Thymus (tissue), 11 donors: ENCODE data around the gene C10orf95. TPM values are rescaled to one million over a fixed set of nuclear protein-coding genes. Genes with fewer than 3 reads are reported as not detected.

Experiments used
- DNase-seq, 9 donors: peaks; one replicate each; pipeline ENCODE4 v3.0.0-alpha.2; 2013; ENCODE audit warnings: low spot score in 9 of 9, low read depth in 6 of 9, missing footprints in 1 of 9
- H3K27ac ChIP-seq, 2 donors: one replicate each; pipeline ENCODE4 v1.5.1; 2013; ENCODE audit warnings: control low read depth in 1 of 2, low read depth in 1 of 2, low read length in 1 of 2, mild to moderate bottlenecking in 1 of 2, moderate library complexity in 1 of 2
- H3K27me3 ChIP-seq, 2 donors: one replicate each; pipeline ENCODE4 v1.5.1; 2013; ENCODE audit warnings: low read length in 1 of 2; ENCODE audit not compliant: control insufficient read depth in 2 of 2, insufficient read depth in 1 of 2
- H3K36me3 ChIP-seq, 2 donors: one replicate each; pipeline ENCODE4 v1.5.1; 2013; ENCODE audit warnings: low read length in 1 of 2, mild to moderate bottlenecking in 1 of 2, moderate library complexity in 1 of 2; ENCODE audit not compliant: control insufficient read depth in 2 of 2, insufficient read depth in 2 of 2
- H3K4me1 ChIP-seq, 2 donors: one replicate each; pipeline ENCODE4 v1.5.1; 2013; ENCODE audit warnings: low read length in 2 of 2; ENCODE audit not compliant: control insufficient read depth in 2 of 2, insufficient read depth in 2 of 2
- H3K4me3 ChIP-seq, 2 donors: one replicate each; pipeline ENCODE4 v1.5.1; 2013; ENCODE audit warnings: low read length in 2 of 2, control low read depth in 1 of 2, mild to moderate bottlenecking in 1 of 2
- H3K9me3 ChIP-seq, 2 donors: one replicate each; pipeline ENCODE4 v1.5.1; 2013; ENCODE audit warnings: low read length in 1 of 2, mild to moderate bottlenecking in 1 of 2; ENCODE audit not compliant: control insufficient read depth in 2 of 2, insufficient read depth in 1 of 2
- WGBS: extraction: QIAGEN DNeasy Blood & Tissue Kit; methylation state at CpG from one replicate; pipeline ENCODE4 v1.1.7; 2013; 5-methylcytosine and 5-hydroxymethylcytosine counted together
- polyA plus RNA-seq: library from polyadenylated mRNA; stranded (reverse); fragments of 200-250 nt; gene quantifications from one replicate; pipeline ENCODE4 v1.2.3, GENCODE V29; 2013
- total RNA-seq: library from RNA; stranded (reverse); fragments of 120-200 nt; gene quantifications from one replicate; pipeline ENCODE4 v1.2.4, GENCODE V29; 2013
- donor health status: healthy.

The C10orf95 gene
- total and polyA plus RNA-seq, 2 donors: 0.19 to 0.46 TPM

DNA sequence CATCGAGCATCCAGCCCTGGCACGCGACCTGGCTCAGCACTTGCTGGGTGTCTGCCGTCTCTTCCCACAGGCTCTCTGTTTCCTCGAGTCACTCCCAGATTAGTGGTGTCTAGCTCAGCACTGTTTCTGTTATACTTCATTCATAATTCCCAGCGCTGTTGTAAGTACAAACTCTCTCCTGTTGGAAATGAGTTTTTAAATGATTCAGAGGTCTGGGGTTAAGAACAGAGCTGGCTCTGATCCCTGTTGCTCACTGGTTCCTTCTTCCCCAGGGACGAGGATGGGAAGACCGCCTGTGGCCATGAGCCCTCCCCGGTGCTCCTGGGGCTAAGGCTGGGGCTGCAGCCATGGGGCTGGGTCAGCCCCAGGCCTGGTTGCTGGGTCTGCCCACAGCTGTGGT lies 17.3 kb upstream of the C10orf95 start:
- WGBS: 96% methylated on average over 9 of the region's 9 CpGs

DNA sequence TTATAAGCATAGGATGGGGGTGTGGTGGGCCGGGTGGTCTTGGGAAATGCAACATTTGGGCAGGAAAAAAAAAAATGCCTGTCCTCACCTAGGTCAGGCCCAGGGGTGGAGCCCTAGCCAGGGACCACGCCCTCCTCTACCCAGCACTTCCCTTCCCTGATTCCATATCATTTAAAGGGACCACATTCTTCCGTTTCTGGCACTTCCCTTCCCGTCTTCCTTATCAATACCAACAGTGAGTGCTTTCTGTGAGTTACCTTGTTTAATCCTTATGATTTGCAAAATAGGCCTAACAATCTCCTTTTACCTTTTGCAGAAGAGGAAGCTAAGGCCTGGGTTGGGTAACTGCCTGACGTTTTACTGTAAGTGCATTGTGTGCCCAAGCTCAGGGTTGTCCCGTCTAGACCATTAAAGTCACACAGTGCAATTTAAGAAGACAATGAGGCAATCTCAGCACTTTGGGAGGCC lies 16.7 kb upstream of the C10orf95 start:
- Histone ChIP-seq H3K27me3 (peaks cover 0 to 12% of the 10 kb centered on the region in 2 donors), H3K36me3 (no peaks in the 10 kb centered on the region), H3K4me3 (no peak overlapping the region), H3K4me1 (peaks cover 0 to under 1% of the 10 kb centered on the region in 2 donors), H3K27ac (no peak overlapping the region), H3K9me3 (no peaks in the 10 kb centered on the region)
- no peak for DNase-seq
- 83% methylated on average over 6 of the region's 6 CpGs for WGBS

More for the DNA sequence above, 17.3 kb upstream of the C10orf95 start:
- no peaks in the 10 kb centered on the region for H3K9me3 ChIP-seq
- H3K27ac ChIP-seq: no peak overlapping the region
- peaks cover 0 to 5% of the 10 kb centered on the region in 2 donors for H3K27me3 ChIP-seq
- no peak for DNase-seq
- no peak overlapping the region for H3K4me3 ChIP-seq
- peaks cover 0 to 7% of the 10 kb centered on the region in 2 donors for H3K4me1 ChIP-seq
- H3K36me3 ChIP-seq: no peaks in the 10 kb centered on the region

DNA sequence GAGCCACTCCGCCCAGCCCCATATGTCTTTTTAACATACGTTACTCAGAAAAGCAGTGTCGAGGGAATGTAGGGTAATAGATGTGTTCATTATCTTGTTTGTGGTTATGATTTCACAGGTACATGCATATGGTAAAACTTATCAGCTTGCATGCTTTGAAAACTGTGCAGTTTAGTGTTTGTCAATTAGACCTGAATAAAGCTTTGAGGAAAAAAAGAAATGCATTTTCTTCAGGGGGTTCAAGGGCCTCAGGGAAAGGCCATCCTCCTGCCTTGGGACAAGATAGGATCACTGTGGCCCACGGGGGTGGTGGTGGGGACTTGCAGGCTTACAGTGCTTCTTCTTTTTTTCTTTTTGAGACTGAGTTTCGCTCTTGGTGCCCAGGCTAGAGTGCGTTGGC lies 16.0 kb upstream of the C10orf95 start:
- no peak overlapping the region for H3K4me3 ChIP-seq
- DNase-seq: no peak
- no peaks in the 10 kb centered on the region for H3K36me3 ChIP-seq
- H3K4me1 ChIP-seq: peaks cover 0 to 6% of the 10 kb centered on the region in 2 donors
- 89% methylated on average over 6 of the region's 6 CpGs for WGBS
- H3K9me3 ChIP-seq: no peaks in the 10 kb centered on the region
- H3K27ac ChIP-seq: no peak overlapping the region
- peaks cover 0 to 19% of the 10 kb centered on the region in 2 donors for H3K27me3 ChIP-seq

DNA sequence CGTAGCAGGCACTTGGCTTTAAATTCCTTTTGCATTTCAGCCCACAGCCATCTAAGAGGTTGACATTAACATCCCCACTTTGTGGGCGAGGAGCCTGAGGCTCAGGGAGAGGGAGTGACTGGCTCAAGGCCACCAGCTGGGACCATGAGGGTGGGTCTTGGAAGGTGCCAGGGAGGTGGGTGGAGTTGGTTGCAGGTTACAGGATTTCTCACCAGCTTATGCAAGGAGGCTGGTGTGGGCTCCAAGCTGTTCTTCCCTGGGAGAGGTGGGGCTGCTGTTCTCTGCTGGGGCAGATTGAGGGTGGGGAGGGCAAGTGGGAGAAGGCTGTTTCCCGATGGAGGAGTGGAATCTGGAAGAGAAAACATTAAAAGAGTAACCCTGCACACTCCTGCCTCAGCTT lies 14.1 kb upstream of the C10orf95 start:
- DNase-seq: no peak
- Histone ChIP-seq H3K36me3 (no peaks in the 10 kb centered on the region), H3K27ac (no peak overlapping the region), H3K27me3 (peaks cover 0 to 30% of the 10 kb centered on the region in 2 donors), H3K4me3 (no peak overlapping the region), H3K9me3 (no peaks in the 10 kb centered on the region), H3K4me1 (peaks cover 13 to 22% of the 10 kb centered on the region in 2 donors)
- WGBS: 95% methylated on average over 3 of the region's 3 CpGs

DNA sequence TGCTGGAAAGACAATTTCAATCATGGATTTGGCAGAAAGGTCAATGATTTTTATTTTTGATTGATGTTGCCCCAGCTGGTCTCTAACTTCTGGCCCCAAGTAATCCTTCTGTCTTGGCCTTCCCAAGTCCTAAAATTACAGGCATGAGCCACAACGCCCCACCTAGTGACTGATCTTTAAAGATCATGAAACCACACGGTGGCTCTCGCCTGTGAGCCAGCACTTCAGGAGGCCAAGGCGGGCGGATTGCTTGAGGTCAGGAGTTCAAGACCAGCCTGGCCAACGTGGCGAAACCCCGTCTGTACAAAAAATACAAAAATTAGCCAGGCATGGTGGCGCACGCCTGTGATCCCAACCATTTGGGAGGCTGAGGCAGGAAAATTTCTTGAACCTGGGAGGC lies 12.6 kb upstream of the C10orf95 start:
- Histone ChIP-seq H3K9me3 (no peaks in the 10 kb centered on the region), H3K27me3 (peaks cover 0 to 30% of the 10 kb centered on the region in 2 donors), H3K4me1 (peaks cover 13 to 22% of the 10 kb centered on the region in 2 donors), H3K36me3 (no peaks in the 10 kb centered on the region), H3K27ac (no peak overlapping the region), H3K4me3 (no peak overlapping the region)
- 95% methylated on average over 10 of the region's 10 CpGs for WGBS
- DNase-seq: no peak

DNA sequence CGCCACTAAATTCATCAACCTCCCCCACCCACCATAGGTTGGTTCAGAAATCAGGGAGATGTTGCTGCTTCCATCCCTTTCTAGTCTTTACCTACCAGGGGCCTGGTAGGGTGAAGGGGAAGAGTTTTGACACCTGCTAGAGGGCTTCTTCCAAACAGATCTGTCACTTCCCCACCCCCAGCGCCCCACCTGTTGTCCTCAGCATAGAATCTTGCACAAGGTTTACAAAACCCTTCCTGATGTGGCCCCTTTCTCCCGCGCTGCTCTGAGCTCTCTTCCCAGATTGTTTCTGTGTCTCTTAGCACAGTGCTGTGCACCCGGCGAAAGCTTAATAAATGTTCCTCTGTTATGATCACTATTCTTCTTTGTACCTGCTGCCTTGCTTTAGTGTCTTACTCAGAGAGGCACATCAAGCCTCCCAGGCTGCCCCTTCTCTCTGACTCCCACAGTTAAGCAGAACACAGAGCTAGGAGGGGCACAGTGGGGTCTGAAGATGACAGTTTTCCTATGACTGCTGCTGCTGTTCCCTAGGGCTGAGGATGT lies 11.2 kb upstream of the C10orf95 start:
- Histone ChIP-seq H3K4me3 (no peak overlapping the region), H3K27ac (no peak overlapping the region)

DNA sequence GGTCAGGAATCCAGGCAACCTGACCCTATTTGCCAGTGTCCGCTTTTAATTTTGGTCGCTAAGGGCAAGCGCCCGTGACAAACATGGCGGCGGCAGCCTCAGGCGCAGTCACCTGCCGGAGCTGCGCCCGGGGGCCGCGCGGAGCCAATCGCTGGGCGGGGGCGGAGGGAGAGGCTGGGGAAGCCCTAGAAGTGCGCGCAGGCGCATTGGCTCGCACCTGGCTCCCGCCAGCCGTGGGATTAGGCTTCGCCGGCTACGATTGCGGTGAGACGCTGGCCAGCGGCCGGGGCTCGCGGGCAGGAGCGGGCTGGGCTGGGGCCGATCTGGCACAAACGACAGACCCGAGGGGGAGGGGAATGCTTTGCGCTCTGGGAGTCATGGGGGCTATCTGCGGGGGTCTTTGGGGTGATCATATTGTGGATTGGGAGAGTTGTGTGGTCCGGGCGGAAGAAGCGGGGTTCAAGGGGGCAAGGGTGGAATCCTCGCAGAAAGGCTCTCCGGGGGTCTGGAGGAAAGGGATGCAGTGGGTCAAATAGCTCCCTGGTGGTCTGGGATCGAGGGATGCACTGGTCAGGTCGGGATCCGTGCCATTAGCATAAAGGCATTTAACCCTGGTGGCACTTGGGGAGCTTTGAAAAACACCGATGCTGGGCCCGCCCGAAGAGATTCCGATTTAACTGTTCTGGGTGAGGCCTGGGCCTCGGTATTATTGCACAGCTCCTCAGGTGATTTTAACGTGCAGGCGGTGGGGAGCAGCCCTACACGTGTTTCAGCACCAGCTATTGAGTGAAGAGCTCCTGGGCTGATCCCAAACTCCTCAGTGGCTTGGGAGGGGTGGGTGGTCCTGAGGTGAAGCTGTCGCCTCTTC lies 10.1 kb upstream of the C10orf95 start:
- peaks cover 13 to 22% of the 10 kb centered on the region in 2 donors for H3K4me1 ChIP-seq
- peak; percentile 59 to 93 (median 87) for DNase-seq
- no peak overlapping the region for H3K27ac ChIP-seq
- 3% methylated on average over 54 of the region's 54 CpGs for WGBS
- peak overlapping the region; percentile 43 to 50 for H3K4me3 ChIP-seq
- peaks cover 0 to 30% of the 10 kb centered on the region in 2 donors for H3K27me3 ChIP-seq
- H3K9me3 ChIP-seq: no peaks in the 10 kb centered on the region
- no peaks in the 10 kb centered on the region for H3K36me3 ChIP-seq

More for the DNA sequence above, 11.2 kb upstream of the C10orf95 start:
- H3K4me1 ChIP-seq: peaks cover 13 to 22% of the 10 kb centered on the region in 2 donors
- H3K9me3 ChIP-seq: no peaks in the 10 kb centered on the region
- DNase-seq: no peak
- peaks cover 0 to 30% of the 10 kb centered on the region in 2 donors for H3K27me3 ChIP-seq
- no peaks in the 10 kb centered on the region for H3K36me3 ChIP-seq
- 87% methylated on average over 6 of the region's 6 CpGs for WGBS

DNA sequence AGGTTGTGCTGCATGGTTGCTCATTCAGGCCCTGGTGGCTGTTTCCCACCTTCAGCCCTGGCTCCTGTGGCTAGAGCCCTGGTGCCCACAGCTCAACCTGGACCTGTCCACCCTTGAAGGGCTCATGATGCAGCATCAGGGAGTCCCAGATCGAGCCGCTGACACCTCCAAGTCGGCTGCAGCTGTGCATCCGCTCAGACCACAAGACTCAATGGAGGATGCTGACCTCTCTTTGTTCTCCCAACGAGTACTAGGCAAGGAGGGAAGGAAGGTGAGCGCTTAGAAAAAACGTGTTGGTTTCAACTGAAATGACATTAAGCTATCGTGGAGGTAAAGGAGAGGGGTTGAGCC lies 9.5 kb upstream of the C10orf95 start:
- H3K27me3 ChIP-seq: peaks cover 0 to 30% of the 10 kb centered on the region in 2 donors
- DNase-seq: no peak
- peak overlapping the region; percentile 43 to 50 for H3K4me3 ChIP-seq
- no peaks in the 10 kb centered on the region for H3K9me3 ChIP-seq
- H3K27ac ChIP-seq: no peak overlapping the region
- 27% methylated on average over 8 of the region's 8 CpGs for WGBS
- peaks cover 13 to 22% of the 10 kb centered on the region in 2 donors for H3K4me1 ChIP-seq
- peaks cover 0 to 5% of the 10 kb centered on the region in 2 donors for H3K36me3 ChIP-seq

DNA sequence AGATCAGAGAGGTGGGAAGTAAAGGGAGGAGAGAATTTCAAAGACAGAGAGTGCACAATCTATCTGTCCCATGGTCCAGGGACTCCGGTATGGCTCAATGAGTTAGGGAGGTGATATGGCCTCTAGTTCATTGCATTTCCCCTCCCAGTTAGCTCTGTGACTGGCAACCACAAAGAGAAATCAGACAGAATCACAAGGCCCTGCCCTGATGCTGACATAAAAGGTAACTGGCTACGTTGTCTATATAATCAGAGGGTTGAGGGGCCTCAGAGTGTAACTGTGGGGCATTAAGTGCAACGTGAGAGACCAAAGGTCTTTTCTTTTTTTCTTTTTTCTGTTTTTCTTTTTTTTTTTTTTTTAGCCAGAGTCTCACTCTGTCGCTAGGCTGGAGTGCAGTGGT lies 7.3 kb upstream of the C10orf95 start:
- H3K27ac ChIP-seq: no peak overlapping the region
- WGBS: 95% methylated on average over 4 of the region's 4 CpGs
- peaks cover 0 to 25% of the 10 kb centered on the region in 2 donors for H3K27me3 ChIP-seq
- H3K9me3 ChIP-seq: no peaks in the 10 kb centered on the region
- H3K4me3 ChIP-seq: no peak overlapping the region
- peaks cover 0 to 6% of the 10 kb centered on the region in 2 donors for H3K36me3 ChIP-seq
- no peak for DNase-seq
- H3K4me1 ChIP-seq: peaks cover 13 to 22% of the 10 kb centered on the region in 2 donors
